ENCODE results near the gene PITPNM2. TPM values are rescaled to one million over a fixed set of nuclear protein-coding genes. Genes with fewer than 3 reads are reported as not detected.

Gene PITPNM2
- polyA plus RNA-seq, 1 of the 3 experiments (the other 2 are of a cell fraction): 3.7 TPM

DNA sequence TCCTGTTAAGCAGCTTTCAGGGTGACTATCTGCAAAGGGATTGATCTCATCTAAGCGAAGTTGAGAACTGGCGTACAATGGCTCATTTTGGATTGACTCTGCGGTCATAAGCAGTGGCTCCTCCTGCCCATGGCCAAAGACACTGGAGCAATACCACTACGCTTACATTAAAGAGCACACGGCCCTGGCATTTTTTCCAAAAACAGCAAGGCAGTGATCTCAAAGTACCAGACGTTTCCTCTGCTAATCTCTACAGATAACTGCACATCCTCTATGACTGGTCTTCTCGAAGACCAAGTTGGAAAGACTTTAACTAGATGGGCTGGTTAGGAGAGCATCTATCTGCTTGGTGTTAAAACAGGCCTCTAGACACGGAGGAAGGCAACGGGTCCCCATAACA lies 2.7 kb downstream of the PITPNM2 start (continued):
- TF ChIP-seq MAX (IDR thresholded peaks at IDR 0.05; ENCODE audit: low read depth): no peak
- no peak for TF ChIP-seq EZH2phosphoT487 (IDR thresholded peaks at IDR 0.05; ENCODE audit: borderline replicate concordance, low read depth)
- TF ChIP-seq RCOR1 (IDR thresholded peaks at IDR 0.05; ENCODE audit: low read length): no peak
- TF ChIP-seq EP300 (IDR thresholded peaks at IDR 0.05; ENCODE audit: borderline replicate concordance in 1 of 2, low read depth in 1 of 2, low read length in 1 of 2): no peak
- no peak for TF ChIP-seq FOXJ3 (CRISPR knock-in tag; IDR thresholded peaks at IDR 0.05)
- TF ChIP-seq, protein P1, sequence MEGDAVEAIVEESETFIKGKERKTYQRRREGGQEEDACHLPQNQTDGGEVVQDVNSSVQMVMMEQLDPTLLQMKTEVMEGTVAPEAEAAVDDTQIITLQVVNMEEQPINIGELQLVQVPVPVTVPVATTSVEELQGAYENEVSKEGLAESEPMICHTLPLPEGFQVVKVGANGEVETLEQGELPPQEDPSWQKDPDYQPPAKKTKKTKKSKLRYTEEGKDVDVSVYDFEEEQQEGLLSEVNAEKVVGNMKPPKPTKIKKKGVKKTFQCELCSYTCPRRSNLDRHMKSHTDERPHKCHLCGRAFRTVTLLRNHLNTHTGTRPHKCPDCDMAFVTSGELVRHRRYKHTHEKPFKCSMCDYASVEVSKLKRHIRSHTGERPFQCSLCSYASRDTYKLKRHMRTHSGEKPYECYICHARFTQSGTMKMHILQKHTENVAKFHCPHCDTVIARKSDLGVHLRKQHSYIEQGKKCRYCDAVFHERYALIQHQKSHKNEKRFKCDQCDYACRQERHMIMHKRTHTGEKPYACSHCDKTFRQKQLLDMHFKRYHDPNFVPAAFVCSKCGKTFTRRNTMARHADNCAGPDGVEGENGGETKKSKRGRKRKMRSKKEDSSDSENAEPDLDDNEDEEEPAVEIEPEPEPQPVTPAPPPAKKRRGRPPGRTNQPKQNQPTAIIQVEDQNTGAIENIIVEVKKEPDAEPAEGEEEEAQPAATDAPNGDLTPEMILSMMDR (IDR thresholded peaks at IDR 0.05): no peak

DNA sequence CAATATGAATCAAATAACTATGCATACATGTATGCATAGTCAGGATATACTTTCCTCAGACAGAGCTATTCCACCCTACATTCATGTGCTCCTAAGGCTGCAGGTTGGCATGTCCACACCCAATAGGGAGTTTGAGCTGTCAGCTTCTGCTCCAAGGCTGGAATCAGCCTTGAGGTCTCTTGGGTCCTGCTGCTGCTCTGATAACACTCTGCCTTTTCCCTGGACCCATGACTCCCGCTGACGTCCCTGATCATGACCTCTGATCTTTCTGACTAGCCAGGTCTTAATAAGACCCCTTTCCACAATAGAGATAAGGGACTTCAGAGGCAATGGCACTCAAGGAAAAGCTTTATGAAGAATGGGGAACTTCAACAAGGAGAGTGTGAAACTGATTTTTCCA lies 5.7 kb downstream of the PITPNM2 start:
- no peaks in the 10 kb centered on the region for H3K9me3 ChIP-seq
- H3K4me3 ChIP-seq (ENCODE audit: low read depth in 2 of 2, low read length in 1 of 2): no peak overlapping the region
- no peaks in the 10 kb centered on the region for H3K27me3 ChIP-seq (ENCODE audit: insufficient read depth)
- ChIA-PET POLR2A (no interaction called here), CTCF (no interaction called here)
- no peaks in the 10 kb centered on the region for H3K9me2 ChIP-seq
- H3K4me1 ChIP-seq (ENCODE audit: control insufficient read depth in 1 of 2, insufficient read depth in 2 of 2, low read depth in 1 of 2, low read length in 1 of 2): peaks cover 13 to 28% of the 10 kb centered on the region in 2 experiments; a peak in 2 of 4 replicates
- no peak overlapping the region for H3K4me2 ChIP-seq
- H4K20me1 ChIP-seq (ENCODE audit: insufficient read depth): 0 out of 2 replicates have a peak, but pooled peaks cover 6% of the 10 kb centered on the region
- H3K79me2 ChIP-seq (ENCODE audit: insufficient read depth): peaks cover 62% of the 10 kb centered on the region
- H3K36me3 ChIP-seq (replicated peaks in 1 of 2; ENCODE audit: control insufficient read depth in 1 of 2, insufficient read depth in 2 of 2, low read length in 1 of 2): no peaks in the 10 kb centered on the region
- H3K9ac ChIP-seq: no peak overlapping the region
- DNase-seq: no peak
- H3K27ac ChIP-seq (ENCODE audit: low read depth in 2 of 2, low read length in 1 of 2): no peak overlapping the region
- 96% methylated on average over 2 of the region's 2 CpGs for WGBS (ENCODE audit: low lambda C conversion rate)
- H2AFZ ChIP-seq (ENCODE audit: low read depth): no peak overlapping the region
- peaks cover 36% of the 10 kb centered on the region for H3F3A ChIP-seq (replicated peaks; ENCODE audit: insufficient read depth)
- no peak for TF ChIP-seq CHD2 (IDR thresholded peaks at IDR 0.05; ENCODE audit: low read length, partially characterized antibody)
- no peak for TF ChIP-seq TAF1 (IDR thresholded peaks at IDR 0.05; ENCODE audit: borderline replicate concordance, low read depth, low read length)
- TF ChIP-seq, protein P2, sequence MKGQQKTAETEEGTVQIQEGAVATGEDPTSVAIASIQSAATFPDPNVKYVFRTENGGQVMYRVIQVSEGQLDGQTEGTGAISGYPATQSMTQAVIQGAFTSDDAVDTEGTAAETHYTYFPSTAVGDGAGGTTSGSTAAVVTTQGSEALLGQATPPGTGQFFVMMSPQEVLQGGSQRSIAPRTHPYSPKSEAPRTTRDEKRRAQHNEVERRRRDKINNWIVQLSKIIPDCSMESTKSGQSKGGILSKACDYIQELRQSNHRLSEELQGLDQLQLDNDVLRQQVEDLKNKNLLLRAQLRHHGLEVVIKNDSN (IDR thresholded peaks at IDR 0.05; ENCODE audit: borderline replicate concordance, low read depth): no peak
- TF ChIP-seq MAX (IDR thresholded peaks at IDR 0.05; ENCODE audit: low read depth): no peak
- no peak for TF ChIP-seq TCF12 (IDR thresholded peaks at IDR 0.05)
- TF ChIP-seq RAD21 (IDR thresholded peaks at IDR 0.05; ENCODE audit: low read length): no peak
- TF ChIP-seq FOXJ3 (CRISPR knock-in tag; IDR thresholded peaks at IDR 0.05): no peak
- TF ChIP-seq NFIC (IDR thresholded peaks at IDR 0.05; ENCODE audit: borderline replicate concordance): no peak
- TF ChIP-seq FOXM1 (IDR thresholded peaks at IDR 0.05; ENCODE audit: low read depth): no peak
- TF ChIP-seq EZH2phosphoT487 (IDR thresholded peaks at IDR 0.05; ENCODE audit: borderline replicate concordance, low read depth): no peak
- no peak for TF ChIP-seq RFX5 (IDR thresholded peaks at IDR 0.05; ENCODE audit: low read length)
- TF ChIP-seq, protein P3, sequence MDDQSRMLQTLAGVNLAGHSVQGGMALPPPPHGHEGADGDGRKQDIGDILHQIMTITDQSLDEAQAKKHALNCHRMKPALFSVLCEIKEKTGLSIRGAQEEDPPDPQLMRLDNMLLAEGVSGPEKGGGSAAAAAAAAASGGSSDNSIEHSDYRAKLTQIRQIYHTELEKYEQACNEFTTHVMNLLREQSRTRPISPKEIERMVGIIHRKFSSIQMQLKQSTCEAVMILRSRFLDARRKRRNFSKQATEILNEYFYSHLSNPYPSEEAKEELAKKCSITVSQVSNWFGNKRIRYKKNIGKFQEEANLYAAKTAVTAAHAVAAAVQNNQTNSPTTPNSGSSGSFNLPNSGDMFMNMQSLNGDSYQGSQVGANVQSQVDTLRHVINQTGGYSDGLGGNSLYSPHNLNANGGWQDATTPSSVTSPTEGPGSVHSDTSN (IDR thresholded peaks at IDR 0.05): no peak
- TF ChIP-seq, protein P1 (IDR thresholded peaks at IDR 0.05): no peak
- no peak for TF ChIP-seq YY1 (IDR thresholded peaks at IDR 0.05; ENCODE audit: low read depth)
- no peak for TF ChIP-seq SIN3A (IDR thresholded peaks at IDR 0.05; ENCODE audit: borderline replicate concordance, low read depth, low read length)
- no peak for TF ChIP-seq USF2 (IDR thresholded peaks at IDR 0.05; ENCODE audit: borderline replicate concordance, low read depth, low read length)
- TF ChIP-seq REST (IDR thresholded peaks at IDR 0.05; ENCODE audit: low read depth, low read length): no peak
- no peak for TF ChIP-seq SMC3 (IDR thresholded peaks at IDR 0.05; ENCODE audit: low read depth, low read length)

Data from SK-N-SH (cell line).